Right ventricle myocardium inferior (tissue), 1 donor: Measurements from ENCODE around the gene CPSF4L. TPM values are rescaled to one million over a fixed set of nuclear protein-coding genes. Genes with fewer than 3 reads are reported as not detected.
A peak's percentile ranks its signal among the peaks of the same experiment; 100 is the strongest.

ENCODE experiments used
- ATAC-seq: fragments of 200-7000 bp; cut with Tn5 transposase; one replicate; pipeline ENCODE4 v1.9.1; 2020; ENCODE audit warnings: mild to moderate bottlenecking, moderate library complexity
- DNase-seq: peaks from one replicate; pipeline ENCODE4 v3.0.0; 2021; ENCODE audit errors: missing footprints
- intact Hi-C: fragments of 100-400 bp; cut with DNase I; formaldehyde crosslinking; loops from one replicate; pipeline ENCODE4 v1.11.0; 2022
- total RNA-seq: library from RNA; stranded (reverse); fragmentation: NEBNext Ultra II Directional; extraction: Animal tissue kit (Norgen Biotek cat#: 25700); gene quantifications from one replicate; pipeline ENCODE4 v1.2.1, GENCODE V29; 2021
- donor health status: DM: no; HTN: yes; CAD: no; lungs with severe emphysema.

Gene CPSF4L
- total RNA-seq, 1 donor from 2014 or later = not detected

DNA sequence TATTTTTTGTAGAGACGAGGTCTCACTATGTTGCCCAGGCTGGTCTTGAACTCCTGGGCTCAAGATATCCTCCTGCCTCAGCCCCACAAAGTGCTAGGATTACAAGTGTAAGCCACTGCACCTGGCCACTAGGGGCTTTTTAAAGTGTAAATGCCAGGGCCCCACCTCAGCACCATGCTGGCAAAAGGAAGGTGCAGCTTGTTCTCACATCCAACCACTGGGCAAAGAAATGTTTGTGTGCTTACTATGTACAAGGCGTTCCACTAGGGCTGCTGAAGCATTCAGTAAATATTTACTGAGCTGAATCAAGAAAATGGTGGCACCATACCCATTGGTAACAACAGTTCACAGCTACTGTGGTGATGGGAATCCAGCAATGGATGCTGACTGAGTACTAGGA is 46.2 kb downstream of the CPSF4L start:
- intact Hi-C loops = no loop called here
- no peak for DNase-seq
- ATAC-seq = no peak

DNA sequence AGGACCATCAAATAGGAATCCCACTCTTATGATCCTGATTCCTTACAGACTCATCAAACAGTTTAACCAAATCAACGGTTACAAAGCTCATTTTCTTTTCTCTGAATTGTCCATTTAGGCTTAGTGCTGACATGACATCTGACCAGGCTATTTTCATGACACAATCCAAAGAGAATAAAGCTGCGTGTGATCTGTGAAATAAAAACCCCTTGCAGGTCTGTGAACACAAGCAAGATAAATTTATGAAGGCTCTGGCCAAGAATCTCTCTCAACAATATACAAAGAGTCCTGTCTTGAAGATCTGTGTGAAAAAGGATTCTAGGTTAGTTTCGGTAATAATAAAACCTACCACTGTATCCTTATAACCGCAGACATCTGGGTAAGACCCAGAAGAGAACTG is 46.8 kb downstream of the CPSF4L start:
- ATAC-seq (no peak), DNase-seq (no peak)
- intact Hi-C loops = no loop called here

DNA sequence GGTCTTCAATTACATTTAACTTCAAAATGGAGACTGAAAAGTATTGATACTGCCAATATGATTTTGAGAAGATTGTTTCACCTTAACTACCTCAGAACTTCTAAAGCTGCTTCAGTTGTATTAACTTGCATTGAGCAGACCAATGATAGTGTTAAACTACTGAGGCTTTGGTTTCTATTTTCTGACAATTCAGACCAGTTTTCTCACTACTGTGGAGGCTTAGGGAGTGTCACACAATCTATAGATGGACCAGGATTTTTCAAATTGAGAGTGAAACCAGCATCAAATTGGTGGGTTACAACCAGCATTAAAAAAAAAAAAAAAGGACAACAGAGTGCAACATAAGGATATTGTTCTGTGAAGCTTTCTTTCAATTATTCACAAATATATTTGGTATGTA is 47.7 kb downstream of the CPSF4L start:
- intact Hi-C loops = no loop called here
- ATAC-seq (no peak), DNase-seq (no peak)

DNA sequence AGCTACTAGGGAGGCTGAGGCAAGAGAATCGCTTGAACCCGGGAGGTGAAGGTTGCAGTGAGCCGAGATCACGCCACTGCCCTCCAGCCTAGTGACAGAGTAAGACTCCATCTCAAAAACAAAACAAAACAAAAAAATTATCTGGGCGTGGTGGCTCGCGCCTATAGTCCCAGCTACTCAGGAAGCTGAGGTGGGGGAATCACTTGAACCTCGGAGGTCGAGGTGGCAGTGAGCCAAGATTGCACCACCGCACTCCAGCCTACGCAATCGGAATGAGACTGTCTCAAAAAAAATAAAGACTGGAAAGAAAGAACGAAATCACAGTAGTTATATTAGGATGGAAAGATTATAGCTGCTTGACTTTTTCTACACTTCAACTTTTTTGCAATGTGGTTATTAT is 49.9 kb downstream of the CPSF4L start:
- intact Hi-C loops = no loop called here
- DNase-seq (no peak), ATAC-seq (no peak)

DNA sequence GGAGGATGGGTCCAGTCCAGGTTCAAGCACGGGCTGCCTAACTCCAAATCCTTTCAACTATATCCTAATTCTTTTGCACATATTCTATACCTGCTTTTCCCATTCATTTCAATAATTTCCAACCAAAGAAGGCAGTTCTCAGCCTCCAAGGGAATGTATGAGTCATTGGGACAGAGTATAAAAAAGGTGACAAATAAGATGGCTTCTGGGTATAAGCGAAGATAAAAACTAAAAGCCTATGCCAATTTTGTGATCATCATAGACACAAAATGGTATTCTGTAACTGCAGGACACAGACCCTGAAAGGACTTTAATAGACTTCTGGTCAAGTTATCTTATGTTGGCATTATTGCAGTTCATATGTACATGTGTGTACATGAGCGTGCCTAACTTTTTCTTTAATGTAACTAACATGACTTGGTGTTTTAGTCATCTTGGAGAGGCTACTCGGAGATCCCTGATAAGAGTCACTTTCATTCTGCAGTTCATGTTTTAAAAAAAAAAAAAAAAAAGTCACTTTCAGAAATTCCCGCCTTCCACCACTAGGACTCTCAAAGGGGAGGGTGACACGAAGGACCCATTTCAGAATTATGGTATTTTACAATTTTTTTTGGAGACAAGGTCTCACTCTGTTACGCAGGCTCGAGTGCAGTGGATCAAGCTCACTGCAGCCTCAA is 51.5 kb downstream of the CPSF4L start:
- no peak for ATAC-seq
- intact Hi-C loops = no loop called here
- no peak for DNase-seq

DNA sequence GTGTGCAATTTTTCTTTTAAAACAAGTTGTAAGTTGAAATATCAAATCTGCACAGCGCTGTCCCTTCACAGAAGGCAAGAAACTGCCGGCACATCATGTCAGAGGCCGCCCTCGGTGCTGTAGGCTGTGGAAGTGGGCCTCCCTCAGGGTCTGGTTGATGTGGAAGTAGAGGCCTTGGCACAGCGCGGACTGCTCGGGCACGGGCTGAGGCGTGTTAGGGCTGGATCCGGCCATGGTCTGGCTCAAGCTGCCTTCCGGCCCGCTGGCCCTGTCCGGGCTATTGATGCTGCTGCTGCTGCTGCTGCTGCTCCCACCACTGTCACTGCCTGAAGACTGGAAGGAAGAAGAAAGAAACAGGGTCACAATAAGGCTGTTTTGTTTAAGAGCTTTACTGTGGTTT is 52.2 kb downstream of the CPSF4L start:
- ATAC-seq (no peak), DNase-seq (no peak)
- intact Hi-C loops = no loop called here

DNA sequence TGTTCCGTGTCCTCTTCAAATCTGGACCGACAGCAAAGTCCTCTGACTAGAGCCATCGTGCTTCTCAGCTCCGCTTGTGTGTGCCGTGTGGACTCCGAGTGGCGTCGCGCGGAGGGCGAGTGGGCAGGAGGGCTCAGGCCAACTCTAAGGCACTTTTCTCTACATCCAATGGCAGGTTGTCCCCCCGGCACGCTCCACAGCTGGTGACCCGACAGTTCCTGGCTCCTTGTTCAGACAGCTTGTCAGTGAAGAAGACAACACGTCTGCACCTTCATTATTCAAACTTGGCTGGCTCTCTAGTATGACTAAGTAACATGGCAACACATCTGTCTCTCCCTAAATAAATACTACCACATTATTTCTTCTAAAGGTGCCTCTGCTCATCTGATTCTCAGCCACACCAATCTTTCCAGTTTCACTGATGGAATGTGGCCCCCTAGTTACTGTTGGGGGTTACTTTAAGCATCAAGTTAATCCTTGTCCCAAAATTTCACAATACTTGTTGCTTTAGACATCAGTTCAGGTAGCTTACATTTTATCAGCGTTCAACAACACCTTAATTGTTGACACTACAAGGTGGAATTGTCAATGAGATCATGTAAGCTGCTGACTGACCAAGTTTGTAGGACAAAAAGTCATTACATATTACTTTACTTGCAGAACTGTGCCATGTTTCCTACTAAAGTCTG is 53.4 kb downstream of the CPSF4L start:
- ATAC-seq = peak; percentile 33
- no peak for DNase-seq

DNA sequence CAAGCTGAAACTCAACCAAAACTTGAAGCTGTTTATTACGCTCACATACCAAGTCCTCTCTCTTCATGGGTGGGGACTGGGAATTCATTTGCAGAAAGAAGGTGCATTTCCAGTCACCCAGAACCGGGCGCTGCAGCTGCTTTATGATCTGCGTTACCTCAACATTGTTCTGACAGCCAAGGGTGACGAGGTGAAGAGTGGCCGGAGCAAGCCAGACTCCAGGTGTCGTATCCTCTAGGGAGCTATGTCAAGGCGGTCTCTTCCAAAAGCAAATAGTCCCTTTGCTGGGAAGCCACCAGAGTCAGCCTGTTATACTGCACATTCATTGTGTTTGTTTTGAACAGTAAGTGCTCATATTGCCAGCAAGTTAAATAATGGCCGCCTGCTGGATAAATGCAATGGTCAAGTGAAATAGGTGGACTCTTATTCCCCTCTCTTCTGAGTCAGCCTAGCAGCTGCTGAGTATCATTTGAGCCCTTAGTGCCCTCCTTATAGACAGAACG is 56.2 kb downstream of the CPSF4L start:
- intact Hi-C loops = no loop called here
- DNase-seq (no peak), ATAC-seq (no peak)

More for the DNA sequence above, 53.4 kb downstream of the CPSF4L start:
- intact Hi-C loops = no loop called here

DNA sequence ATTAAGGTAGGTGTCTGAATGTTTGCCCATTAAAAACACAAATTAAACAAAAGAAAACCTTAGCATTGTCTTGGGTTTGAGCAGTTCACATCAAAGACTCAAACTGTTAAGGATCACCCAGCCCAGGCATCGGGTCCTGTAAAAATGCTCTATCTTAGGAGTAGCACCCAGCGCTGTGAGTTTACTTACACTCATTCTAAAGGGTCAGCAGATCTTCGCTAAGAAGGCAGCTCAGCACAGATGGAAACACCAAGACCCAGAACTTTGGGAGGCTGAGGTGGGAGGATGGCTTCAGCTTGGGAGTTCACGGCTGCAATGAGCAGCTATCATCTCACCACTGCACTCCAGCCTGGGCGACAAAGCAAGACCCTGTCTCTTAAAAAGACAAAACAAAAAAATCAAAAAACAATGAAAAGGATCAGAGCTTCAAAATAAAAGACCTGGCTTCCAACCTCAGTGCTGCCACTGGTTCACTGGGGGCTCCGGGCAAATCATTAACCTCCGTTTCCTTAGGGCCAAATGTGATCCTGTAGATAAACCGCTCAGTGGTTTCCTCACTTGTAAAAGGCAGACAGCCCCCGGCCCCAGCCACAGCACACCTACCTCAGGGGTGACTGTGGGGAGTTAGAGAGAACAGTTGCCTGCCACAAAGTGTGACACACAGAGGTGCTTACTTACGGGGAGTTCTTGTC is 57.7 kb downstream of the CPSF4L start:
- intact Hi-C loops = no loop called here
- DNase-seq = no peak
- no peak for ATAC-seq

DNA sequence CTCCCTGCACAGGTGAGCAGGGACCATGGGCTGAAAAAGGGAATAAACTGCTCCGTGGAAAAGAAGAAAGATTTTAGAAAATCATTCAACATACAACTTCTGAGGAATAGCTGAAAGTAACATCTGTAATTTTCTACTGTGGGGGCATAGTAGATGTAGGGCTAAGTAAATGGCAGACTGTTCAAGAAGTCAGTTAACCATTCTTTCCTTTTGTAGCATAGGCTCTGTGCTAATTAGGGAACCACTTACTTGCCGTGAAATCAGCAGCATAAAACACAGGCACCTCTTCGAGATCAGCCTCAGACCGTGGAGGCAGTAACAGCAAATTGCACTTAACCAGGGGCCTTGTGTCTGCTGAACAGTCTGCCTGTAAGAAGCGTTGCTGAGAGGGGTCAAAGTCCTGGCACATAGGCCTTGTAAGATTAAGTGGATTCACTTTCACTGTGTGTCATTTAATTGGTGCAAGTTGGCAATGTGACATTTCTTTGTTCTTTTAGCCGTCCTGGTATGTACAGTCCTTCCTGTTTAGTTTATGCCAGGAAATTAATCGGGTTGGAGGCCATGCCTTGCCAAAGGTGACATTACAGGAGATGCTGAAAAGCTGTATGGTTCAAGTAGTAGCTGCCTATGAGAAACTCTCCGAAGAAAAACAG is 58.4 kb downstream of the CPSF4L start:
- DNase-seq = no peak
- intact Hi-C loops = no loop called here
- ATAC-seq = peak; percentile 71

DNA sequence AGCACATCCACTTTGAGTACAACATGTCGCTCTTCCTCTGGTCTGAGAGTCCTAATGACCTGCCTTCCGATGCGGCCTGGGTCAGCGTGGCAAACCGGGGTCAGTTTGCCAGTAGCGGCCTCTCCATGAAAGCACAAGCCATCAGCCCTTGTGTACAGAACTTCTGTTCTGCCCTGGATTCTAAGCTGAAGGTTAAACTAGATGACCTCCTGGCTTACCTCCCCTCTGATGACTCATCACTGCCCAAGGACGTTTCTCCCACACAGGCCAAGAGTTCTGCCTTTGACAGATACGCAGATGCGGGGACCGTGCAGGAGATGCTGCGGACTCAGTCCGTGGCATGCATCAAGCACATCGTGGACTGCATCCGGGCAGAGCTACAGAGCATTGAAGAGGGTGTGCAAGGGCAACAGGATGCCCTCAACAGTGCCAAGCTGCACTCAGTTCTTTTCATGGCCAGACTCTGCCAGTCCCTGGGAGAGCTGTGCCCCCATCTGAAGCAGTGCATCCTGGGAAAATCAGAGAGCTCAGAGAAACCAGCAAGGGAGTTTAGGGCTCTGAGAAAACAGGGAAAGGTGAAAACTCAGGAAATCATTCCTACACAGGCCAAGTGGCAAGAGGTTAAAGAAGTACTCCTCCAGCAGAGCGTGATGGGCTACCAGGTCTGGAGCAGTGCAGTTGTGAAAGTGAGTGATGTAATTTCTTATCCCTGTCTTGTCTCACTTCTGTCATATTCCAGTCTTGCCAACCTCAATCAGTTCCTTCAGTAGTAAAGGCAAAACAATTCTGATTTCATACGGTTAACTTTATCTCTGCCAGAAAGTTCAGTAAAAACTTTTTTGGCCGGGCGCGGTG is 60.2 kb downstream of the CPSF4L start:
- intact Hi-C loops = no loop called here
- ATAC-seq (peak; percentile 54), DNase-seq (no peak)

DNA sequence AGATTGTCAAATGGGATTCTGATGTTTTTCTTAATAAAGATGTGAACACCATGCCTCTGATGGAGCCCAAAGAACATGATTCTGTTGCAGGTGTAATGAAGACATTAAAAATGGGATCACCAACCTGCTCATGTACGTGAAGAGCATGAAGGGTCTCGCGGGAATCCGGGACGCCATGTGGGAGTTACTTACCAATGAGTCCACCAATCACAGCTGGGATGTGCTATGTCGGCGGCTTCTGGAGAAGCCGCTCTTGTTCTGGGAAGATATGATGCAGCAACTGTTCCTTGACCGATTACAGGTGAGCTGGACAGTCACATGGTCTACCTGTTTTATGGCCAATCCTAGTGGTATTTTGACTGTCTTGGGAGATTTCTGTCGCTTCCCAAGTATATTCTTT is 61.2 kb downstream of the CPSF4L start:
- ATAC-seq (no peak), DNase-seq (no peak)
- intact Hi-C loops = no loop called here

DNA sequence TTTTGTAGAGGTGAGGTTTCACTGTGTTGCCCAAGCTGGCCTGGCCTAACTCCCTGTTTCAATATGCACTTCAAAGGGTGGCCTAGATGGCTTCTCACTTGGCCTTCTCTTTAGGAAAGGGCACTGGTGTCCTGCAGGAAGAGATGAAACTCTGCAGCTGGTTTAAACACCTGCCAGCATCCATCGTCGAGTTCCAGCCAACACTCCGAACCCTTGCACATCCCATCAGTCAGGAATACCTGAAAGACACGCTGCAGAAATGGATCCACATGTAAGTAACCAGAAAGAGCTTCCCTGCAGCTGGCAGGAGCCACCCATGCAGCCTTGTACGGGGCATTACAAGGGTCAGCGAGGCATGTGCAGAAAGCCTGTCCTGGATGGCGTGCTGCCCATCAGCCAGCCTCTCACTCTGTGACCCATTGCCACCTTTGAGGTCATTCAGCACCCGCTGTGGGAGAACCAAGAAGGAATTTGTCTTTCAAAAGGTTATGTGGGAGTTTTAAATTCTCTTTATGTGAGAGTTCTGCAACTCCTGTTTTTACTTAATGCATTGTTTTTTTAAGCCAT is 61.8 kb downstream of the CPSF4L start:
- intact Hi-C loops = no loop called here
- ATAC-seq (no peak), DNase-seq (no peak)

DNA sequence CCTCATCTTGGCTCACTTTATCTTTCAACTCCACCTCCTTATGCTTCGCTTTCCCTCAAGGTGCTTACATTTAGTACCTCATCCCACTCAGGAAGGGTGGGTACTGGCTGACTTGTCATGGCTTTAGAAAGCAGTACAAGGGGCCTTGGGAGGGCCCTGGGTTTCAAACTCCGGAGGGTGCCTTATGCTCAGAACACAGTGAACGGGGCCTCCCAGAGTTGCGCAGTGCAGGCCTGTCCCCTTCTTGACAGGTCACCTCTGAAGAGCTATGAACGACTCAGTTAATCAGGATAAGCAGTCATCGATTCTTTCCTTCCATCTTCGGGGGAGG is 62.8 kb downstream of the CPSF4L start:
- intact Hi-C loops = no loop called here
- DNase-seq (no peak), ATAC-seq (no peak)

Other genes with a start within 250 kb of the CPSF4L start
- gene SLC39A11, start 169.2 kb downstream of the CPSF4L start, total RNA-seq = 6.9 TPM
- 0.73 TPM for gene SSTR2, start 96.9 kb downstream of the CPSF4L start, total RNA-seq
- 49.3 TPM for gene COG1, start 68.8 kb downstream of the CPSF4L start, total RNA-seq
- gene CDC42EP4, start 50.1 kb upstream of the CPSF4L start, total RNA-seq = 58.8 TPM